ENCODE results near the gene RHCG.
A peak's percentile ranks its signal among the peaks of the same experiment; 100 is the strongest.

Gene RHCG

DNA sequence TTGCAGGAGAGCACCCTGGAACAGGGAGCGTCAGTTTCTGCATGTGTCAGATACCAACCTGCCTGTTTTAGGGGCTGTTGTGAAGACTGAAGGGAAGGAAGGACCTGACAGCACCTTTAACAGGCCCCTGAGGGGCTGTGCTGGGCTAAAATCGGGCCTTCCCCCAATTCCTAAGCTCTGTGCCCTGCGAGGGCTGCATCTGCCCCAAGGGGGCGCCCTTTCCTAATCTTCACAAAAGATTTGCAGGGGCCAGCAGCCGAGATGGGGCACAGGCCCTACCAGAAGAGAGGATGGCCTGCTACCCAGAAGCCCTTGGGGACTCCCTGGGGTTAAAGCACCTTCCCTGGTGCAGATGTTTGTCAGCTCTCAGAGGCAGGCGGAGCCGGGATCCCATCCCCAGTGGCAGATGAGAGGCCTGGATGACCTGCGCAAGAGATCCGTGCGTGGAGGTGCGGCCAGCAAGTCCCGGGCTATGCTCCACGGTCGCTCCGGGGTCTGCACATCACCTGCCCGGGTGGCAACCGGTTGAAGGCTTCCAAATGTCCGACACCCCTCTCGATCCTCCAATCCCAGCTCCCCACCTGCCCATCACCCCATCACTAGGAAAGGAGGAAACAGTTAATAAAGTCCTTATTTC is 53.6 kb downstream of the RHCG start:
- no peak for DNase-seq

DNA sequence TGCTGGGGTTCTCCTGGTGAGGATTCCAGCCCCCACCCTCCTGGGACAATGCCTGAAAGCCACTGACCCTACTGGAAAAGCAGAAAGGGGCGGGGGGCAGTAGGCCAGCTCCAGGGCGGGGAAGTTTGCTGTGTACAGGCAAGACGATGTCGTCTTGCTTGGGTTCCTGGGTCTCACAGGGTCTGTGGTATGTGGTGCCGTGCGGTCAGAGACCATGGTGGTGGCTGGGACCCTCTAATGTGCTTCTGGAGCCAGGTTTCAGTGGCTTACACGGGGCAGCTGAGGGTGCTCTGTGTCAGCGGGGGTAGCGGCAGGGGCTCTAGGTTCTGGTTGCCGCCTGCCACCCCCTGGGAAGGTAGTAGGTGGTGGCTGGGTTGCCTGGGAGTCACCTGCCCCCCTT is 54.2 kb downstream of the RHCG start:
- DNase-seq: no peak

DNA sequence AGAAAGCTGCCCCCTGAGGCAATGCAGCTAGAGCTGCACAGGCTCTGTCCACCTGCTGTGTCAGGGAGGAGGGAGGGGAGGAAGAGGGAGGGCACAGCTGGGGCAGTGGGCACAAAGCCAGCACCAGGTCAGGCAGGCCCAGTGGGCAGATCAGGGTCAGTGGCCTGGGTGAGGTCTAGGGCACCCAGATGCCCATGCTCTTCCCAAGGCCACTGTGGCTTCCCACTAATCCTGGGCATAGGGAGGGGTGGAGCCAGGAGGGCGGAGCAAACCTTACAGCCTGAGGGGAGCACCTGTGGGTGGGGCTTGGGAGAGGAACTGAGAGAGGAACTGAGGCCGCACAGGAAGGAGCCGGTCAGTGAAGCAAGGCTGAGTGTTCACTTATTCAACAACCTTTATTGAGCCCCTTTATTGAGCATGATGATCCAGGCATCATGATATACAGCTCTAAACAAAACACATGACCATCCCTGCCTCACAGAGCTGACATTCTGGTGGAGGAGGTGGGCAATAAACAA is 55.0 kb downstream of the RHCG start:
- no peak for DNase-seq

DNA sequence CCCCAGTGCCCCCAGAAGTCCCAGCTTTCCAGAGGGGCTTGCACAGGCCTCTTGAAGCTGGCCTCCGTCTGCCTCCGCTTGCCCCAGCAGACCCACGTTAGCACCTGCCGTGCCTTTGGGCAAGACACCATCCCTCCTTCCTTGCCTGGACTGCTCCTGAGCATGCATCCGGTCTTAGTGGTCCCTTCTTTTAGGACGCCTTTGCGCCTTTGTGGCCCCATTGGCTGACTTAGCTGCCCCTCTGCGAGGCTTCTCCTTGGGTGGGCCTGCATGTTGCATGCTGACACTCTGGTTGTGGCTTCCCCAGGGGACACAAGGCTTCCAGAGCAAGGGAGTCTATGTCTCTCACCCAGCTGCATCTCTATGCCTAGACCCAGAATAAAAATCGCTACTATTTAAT is 56.6 kb downstream of the RHCG start:
- no peak for DNase-seq

DNA sequence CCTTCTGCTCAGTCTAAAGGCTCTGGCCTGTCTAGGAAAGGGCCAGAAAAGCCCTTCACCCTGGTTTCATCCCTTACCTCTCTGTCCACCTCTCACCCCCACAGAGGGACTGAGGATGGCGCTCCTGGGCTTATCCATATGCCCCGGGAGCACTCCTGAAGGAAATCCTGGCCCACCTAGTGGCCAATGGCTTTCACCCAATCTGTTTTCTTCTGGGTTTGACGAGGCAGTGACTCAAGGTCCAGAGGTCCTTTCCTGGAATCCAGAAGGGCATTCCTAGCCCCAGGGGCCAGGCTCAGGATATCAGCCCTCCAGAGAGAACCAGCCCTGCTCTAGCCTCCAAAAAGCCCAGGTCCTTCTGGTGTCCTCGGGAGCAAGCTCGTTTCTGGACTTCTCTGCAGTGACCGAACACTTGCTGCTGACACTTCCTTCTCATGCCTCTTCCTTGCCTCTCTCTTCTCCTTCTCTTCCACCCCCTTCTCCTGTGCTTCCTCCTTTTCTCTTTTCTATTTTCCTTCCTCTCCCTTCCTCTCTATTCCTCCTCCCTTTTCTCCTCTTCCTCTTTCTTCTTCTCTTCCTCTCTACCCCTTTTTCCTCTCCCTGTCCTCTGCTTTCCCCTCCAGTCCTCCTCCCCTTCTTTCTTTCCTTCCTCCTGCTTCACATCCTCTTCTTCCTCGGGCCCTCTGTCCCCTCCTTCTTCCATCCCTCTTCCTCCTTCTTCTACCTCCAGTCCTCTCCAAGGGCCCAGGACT is 59.6 kb downstream of the RHCG start:
- DNase-seq: no peak

DNA sequence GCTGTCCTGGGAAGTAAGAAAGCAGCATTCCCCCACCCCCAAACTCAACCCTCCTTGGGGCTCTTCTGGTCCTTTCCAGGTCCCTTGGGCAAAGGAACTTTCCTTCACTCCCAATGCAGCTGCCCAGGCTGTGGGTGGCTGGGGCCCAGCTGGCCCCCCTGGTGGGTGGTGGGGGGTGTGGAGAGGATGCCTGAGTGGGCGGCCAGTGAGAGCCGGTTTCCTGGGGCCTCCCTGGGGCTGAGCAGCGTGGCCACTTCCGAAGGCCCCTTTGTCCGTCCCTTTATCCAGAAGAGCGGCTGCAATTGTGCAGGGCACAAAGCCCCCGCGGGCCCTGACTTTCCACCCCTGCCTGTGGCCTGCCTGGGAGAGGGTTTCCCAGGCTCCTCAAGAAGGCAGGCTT is 61.0 kb downstream of the RHCG start:
- no peak for DNase-seq

DNA sequence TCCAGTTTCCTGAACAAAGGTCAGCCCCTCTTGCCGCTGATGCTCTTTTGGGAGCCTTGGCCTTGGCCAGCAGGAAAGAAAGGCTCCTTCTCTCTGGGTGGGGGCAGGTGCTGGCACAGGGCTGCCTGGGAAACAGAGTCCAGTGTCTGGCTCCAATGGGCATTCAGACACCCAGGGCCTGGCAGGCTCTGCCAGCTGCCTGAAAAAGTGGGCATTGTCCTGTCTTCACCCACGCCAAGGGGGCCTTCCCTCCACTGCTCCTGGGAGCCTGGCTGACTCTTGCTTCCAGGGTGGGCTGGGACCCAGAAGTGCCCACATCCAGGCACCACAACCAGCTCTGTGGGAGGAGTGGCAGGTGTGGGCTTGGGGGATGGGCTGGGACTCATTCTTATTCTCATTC is 62.7 kb downstream of the RHCG start:
- DNase-seq: no peak

DNA sequence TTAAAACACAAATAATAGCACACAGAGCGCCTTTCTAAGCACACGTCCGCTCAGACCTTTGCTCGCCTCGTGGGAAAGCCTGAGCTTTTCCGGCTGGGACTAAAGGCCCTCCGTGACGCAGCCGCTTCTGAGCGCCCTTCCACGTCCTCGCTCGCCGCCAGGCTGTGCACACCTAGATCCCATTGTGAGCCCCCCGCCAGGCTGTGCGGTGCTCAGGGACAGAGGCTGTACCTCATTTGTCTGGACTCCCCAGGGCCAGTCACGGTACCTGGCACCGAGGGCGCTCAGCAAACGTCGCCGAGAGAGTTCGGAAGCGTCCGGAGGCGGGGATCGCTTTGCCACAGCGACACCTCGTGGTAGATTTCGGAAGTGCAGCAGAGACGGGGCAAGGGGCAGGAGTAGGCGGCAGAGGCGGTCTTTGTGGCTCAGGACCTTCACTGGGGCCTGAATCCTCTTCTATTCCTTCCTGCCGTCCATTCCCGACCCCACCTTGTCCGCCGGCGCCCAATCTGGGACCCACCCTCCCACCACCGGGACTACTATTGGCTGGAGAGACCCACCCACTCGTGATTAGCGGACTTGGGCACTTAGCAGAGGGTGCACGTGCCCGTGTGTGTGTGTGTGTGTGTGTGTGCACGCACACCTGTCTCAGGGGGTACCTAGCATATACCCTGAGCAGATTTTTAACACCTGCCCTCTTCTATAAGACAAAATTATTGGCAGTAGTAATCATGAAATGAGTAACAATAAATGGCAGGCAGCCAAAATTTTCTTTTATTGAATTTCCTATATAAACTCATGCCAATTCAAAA is 65.6 kb downstream of the RHCG start:
- peak; percentile 24 for DNase-seq

DNA sequence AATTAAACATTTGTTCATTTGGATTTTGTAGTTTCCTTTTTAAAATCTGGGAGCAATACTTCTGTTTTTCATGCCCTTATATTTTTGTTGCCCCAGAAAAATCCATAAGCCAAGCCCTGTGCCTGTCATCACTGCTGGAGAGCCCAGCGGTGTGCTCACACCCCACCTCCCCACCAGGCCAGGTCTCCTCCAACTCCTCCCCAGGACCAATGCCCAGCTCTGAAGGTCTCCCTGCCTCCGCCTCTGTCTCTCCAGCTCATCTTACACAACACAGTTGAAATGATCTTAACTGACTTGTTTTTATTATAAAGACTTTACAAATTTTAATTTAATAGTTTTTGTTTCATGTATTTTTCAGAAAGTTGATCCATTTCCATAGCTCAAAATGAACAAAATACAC is 66.4 kb downstream of the RHCG start:
- DNase-seq: no peak

DNA sequence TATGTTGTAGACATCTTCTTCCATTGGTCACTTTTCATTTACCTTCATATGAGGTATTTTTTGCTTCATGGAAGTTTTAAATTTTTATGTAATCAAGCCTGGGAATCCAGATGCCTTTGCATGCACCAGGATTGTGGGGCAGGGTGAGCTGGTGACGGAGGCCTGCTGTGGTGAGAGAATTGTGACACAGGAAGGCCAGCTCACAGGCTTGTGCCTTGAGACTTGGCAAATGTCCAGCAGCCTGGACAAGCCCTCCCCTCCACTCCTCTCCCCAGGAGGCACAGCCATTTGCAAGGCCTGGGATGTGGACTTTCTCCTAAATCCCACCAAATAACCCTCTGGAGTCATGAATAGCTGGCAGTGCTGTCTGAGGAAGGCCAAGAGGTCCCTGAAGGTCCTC is 67.4 kb downstream of the RHCG start:
- no peak for DNase-seq

DNA sequence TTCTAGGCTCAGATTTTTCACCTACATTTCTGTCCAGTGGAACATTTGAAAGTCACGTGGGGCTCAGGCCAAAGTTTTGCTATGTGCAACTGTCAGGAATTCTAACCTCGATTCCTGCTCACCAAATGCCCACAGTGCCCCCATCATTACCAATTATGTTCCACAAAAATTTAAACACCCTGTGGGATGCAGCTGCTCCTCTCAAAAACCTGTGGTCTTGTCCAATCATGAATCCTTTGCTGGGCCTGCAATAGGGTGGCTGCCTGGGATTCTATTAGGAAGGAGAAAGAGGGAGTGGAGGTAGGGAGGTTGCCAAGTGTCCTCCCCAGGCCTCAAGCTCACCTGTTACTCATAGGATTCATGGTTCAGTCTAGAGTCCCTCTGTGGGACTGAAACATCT is 68.1 kb downstream of the RHCG start:
- no peak for DNase-seq

DNA sequence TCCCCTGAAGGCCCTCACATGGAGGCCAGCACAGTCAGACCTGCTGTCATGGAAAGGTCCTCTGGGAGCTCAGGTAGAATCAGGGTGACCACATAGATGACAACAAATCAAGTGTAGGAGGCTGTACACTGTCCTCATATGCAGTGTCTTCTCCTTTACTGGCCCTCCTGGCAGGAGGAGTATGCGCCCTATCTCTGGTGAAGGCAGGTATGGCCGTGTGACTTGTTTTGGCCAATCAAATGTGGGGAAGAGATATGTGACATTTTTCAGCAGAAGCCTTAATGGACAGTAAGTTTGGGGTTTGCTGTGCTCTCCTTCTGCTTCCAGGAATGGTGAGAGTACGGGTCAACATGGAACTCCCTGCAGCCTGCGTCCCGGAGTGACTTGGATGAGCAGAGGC is 69.9 kb downstream of the RHCG start:
- no peak for DNase-seq

DNA sequence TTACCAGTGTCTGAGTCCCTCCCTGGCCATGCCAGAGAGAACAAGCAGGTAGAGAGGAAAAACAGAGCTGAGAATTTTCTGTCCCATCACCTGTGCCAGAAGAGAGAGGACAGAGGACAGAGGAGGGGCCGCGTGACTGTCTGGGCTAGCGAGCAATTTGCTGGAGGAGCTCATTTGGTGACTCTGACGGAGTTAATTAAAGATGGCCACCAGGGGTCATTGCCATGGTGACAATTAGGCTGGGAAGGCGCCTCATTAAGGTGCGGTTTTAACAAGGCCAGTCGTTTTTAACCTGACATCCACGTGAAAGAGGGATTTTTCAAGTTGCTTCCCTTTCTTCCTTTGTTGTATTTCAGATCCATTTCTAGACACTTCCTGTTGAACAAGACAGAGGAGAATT is 72.4 kb downstream of the RHCG start:
- DNase-seq: no peak
